ENCODE measurements around the gene ACTN3.
"Not testable (repeated sequence)": the region's sequence is repeated elsewhere in the genome, so short reads cannot be mapped to it uniquely, and the experiment has no call there.

Gene ACTN3

GRCh38 chr11:66567787-66568123 lies 21.1 kb downstream of the ACTN3 start:
- no peak for DNase-seq

- DNase-seq: peak; percentile 50
These were observed 21.6 kb downstream of the ACTN3 start, which contains the start of gene CTSF for GRCh38 chr11:66568124-66568916. Gene CTSF (minus strand): TSS chr11:66568606. CDS start chr11:66568486, 120 bp downstream.

GRCh38 chr11:66569076-66569475 lies 22.4 kb downstream of the ACTN3 start:
- DNase-seq: no peak

GRCh38 chr11:66570079-66570849 lies 23.6 kb downstream of the ACTN3 start:
- no peak for DNase-seq

- no peak for DNase-seq
These were observed 24.1 kb downstream of the ACTN3 start for GRCh38 chr11:66570850-66571180.

- peak; percentile 21 for DNase-seq
These were observed 32.4 kb downstream of the ACTN3 start for GRCh38 chr11:66579017-66579606.

- no peak for DNase-seq
These were observed 34.1 kb downstream of the ACTN3 start for GRCh38 chr11:66580803-66581202.

- no peak for DNase-seq
These were observed 34.6 kb downstream of the ACTN3 start for GRCh38 chr11:66581261-66581660.

GRCh38 chr11:66582565-66583147 lies 36.0 kb downstream of the ACTN3 start:
- DNase-seq: not testable (repeated sequence)

GRCh38 chr11:66585447-66585846 lies 38.7 kb downstream of the ACTN3 start:
- DNase-seq: not testable (repeated sequence)

GRCh38 chr11:66586136-66586535 lies 39.4 kb downstream of the ACTN3 start:
- DNase-seq: no peak

- not testable (repeated sequence) for DNase-seq
These were observed 42.6 kb downstream of the ACTN3 start for GRCh38 chr11:66589315-66589714.

- DNase-seq: no peak
These were observed 43.4 kb downstream of the ACTN3 start for GRCh38 chr11:66589996-66590675.

GRCh38 chr11:66591175-66591574 lies 44.5 kb downstream of the ACTN3 start:
- DNase-seq: no peak

GRCh38 chr11:66592457-66593302 lies 46.0 kb downstream of the ACTN3 start, which contains the start of the genes CCDC87 and CCS:
Gene CCDC87 (minus strand): TSS chr11:66593063. CDS start chr11:66593015, 48 bp downstream.
Gene CCS (plus strand): TSS chr11:66593185. CDS start chr11:66593262, 77 bp downstream.
- DNase-seq: peak; percentile 92

GRCh38 chr11:66593303-66593635 lies 46.6 kb downstream of the ACTN3 start:
- no peak for DNase-seq

- no peak for DNase-seq
These were observed 46.9 kb downstream of the ACTN3 start for GRCh38 chr11:66593650-66594049.

- DNase-seq: no peak
These were observed 48.7 kb downstream of the ACTN3 start for GRCh38 chr11:66595245-66595904.

- DNase-seq: no peak
These were observed 52.3 kb downstream of the ACTN3 start for GRCh38 chr11:66598993-66599392.

GRCh38 chr11:66600219-66600618 lies 53.5 kb downstream of the ACTN3 start:
- DNase-seq: no peak

- no peak for DNase-seq
These were observed 54.0 kb downstream of the ACTN3 start for GRCh38 chr11:66600631-66601233.
